CD4-positive, alpha-beta T cell treated with Interleukin-4 for 4 hours (primary cell): ENCODE data around the gene UPK3A.
"Not testable (repeated sequence)": the region's sequence is repeated elsewhere in the genome, so short reads cannot be mapped to it uniquely, and the experiment has no call there.

Source experiments
- DNase-seq: peaks from one replicate; pipeline ENCODE4 v3.0.0-alpha.2; 2020

The UPK3A gene

GRCh38 chr22:45284705-45285262 is at the start of gene UPK3A:
UPK3A (plus strand) TSS chr22:45284949; CDS start chr22:45285014, 65 bp downstream.
- peak; percentile 32 for DNase-seq

GRCh38 chr22:45235101-45235777 is 49.5 kb upstream of the UPK3A start:
- DNase-seq: no peak

- DNase-seq: no peak
Observed at GRCh38 chr22:45235851-45236342, 48.9 kb upstream of the UPK3A start.

- no peak for DNase-seq
Observed at GRCh38 chr22:45237065-45237990, 47.4 kb upstream of the UPK3A start.

GRCh38 chr22:45238076-45238956 is 46.4 kb upstream of the UPK3A start:
- no peak for DNase-seq

GRCh38 chr22:45238957-45239680 is 45.6 kb upstream of the UPK3A start:
- DNase-seq: no peak

GRCh38 chr22:45239681-45240051 is 45.1 kb upstream of the UPK3A start:
- DNase-seq: no peak

GRCh38 chr22:45240104-45240809 is 44.5 kb upstream of the UPK3A start:
- DNase-seq: peak; percentile 19

GRCh38 chr22:45240810-45241631 is 43.7 kb upstream of the UPK3A start, which contains the start of gene KIAA0930:
KIAA0930 (minus strand) TSS chr22:45240894; CDS start chr22:45240703, 191 bp downstream.
- peak; percentile 80 for DNase-seq

GRCh38 chr22:45242778-45243191 is 42.0 kb upstream of the UPK3A start:
- DNase-seq: no peak

- DNase-seq: no peak
Observed at GRCh38 chr22:45244916-45245315, 39.8 kb upstream of the UPK3A start.

- DNase-seq: no peak
Observed at GRCh38 chr22:45246060-45246985, 38.4 kb upstream of the UPK3A start.

- DNase-seq: no peak
Observed at GRCh38 chr22:45248832-45249561, 35.8 kb upstream of the UPK3A start.

GRCh38 chr22:45251825-45252224 is 32.9 kb upstream of the UPK3A start:
- no peak for DNase-seq

GRCh38 chr22:45253039-45253641 is 31.6 kb upstream of the UPK3A start:
- DNase-seq: no peak

- DNase-seq: no peak
Observed at GRCh38 chr22:45254388-45254787, 30.4 kb upstream of the UPK3A start.

GRCh38 chr22:45254789-45255278 is 29.9 kb upstream of the UPK3A start:
- DNase-seq: peak; percentile 31

- not testable (repeated sequence) for DNase-seq
Observed at GRCh38 chr22:45257941-45258340, 26.8 kb upstream of the UPK3A start.
